ENCODE measurements around the gene AFF1.

DNA sequence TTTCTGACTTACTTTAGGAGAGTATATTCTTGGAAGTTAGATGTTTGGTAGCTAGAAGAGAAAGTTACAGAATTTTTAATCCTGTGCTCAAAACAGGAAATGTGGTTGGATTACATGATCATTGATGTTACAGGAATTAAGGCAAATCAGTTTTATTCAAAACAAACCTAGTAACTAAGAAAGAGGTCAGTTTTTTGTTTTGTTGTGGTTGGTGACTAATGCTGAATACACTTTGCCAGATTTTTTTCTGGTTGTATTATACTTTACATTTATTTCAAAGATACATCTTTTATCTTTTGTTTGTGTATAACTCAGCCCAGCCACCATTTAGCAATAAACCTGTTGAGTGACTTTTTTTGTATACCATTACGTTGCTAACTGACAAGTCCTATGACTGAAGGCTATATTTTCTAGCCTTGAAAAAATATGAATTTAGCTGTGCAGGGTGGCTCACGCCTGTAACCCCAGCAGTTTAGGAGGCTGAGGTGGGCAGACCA is 168.9 kb downstream of the AFF1 start:
- TF ChIP-seq, protein P1, sequence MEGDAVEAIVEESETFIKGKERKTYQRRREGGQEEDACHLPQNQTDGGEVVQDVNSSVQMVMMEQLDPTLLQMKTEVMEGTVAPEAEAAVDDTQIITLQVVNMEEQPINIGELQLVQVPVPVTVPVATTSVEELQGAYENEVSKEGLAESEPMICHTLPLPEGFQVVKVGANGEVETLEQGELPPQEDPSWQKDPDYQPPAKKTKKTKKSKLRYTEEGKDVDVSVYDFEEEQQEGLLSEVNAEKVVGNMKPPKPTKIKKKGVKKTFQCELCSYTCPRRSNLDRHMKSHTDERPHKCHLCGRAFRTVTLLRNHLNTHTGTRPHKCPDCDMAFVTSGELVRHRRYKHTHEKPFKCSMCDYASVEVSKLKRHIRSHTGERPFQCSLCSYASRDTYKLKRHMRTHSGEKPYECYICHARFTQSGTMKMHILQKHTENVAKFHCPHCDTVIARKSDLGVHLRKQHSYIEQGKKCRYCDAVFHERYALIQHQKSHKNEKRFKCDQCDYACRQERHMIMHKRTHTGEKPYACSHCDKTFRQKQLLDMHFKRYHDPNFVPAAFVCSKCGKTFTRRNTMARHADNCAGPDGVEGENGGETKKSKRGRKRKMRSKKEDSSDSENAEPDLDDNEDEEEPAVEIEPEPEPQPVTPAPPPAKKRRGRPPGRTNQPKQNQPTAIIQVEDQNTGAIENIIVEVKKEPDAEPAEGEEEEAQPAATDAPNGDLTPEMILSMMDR (IDR thresholded peaks at IDR 0.05): no peak
- TF ChIP-seq POLR2AphosphoS5 (IDR thresholded peaks at IDR 0.05) (no peak), POLR2A (IDR thresholded peaks at IDR 0.05) (no peak)
